GM21737 (cell line): ENCODE measurements around the gene CACNA1D.
A peak's percentile ranks its signal among the peaks of the same experiment; 100 is the strongest.

Source experiments
- ATAC-seq: cut with Tn5 transposase; IDR thresholded peaks from one replicate; pipeline ENCODE4 v1.9.1; 2021; ENCODE audit warnings: mild to moderate bottlenecking, moderate library complexity; ENCODE audit not compliant: unreplicated experiment

The CACNA1D gene

GRCh38 chr3:53708001-53708621 lies 213.7 kb downstream of the CACNA1D start:
- no peak for ATAC-seq

DNA sequence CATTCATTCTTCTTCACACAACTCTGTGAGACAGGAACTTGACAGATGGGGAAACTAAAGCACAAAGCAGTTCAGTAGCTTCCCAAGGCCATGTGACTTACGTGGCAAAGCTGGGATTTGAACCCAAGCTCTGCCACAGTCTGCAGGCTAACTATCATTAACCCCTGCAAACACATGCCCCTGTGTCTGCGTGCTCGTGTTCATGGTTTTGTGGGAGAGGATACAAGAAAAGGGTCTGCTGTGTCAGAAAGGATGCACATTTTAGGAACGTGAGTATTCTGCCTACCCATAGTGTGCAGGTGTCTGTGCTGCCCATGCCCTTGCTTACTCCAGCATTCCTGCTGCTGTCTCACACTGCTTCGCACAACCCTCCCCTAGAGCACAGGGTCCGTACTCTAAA lies 214.8 kb downstream of the CACNA1D start:
- no peak for ATAC-seq

DNA sequence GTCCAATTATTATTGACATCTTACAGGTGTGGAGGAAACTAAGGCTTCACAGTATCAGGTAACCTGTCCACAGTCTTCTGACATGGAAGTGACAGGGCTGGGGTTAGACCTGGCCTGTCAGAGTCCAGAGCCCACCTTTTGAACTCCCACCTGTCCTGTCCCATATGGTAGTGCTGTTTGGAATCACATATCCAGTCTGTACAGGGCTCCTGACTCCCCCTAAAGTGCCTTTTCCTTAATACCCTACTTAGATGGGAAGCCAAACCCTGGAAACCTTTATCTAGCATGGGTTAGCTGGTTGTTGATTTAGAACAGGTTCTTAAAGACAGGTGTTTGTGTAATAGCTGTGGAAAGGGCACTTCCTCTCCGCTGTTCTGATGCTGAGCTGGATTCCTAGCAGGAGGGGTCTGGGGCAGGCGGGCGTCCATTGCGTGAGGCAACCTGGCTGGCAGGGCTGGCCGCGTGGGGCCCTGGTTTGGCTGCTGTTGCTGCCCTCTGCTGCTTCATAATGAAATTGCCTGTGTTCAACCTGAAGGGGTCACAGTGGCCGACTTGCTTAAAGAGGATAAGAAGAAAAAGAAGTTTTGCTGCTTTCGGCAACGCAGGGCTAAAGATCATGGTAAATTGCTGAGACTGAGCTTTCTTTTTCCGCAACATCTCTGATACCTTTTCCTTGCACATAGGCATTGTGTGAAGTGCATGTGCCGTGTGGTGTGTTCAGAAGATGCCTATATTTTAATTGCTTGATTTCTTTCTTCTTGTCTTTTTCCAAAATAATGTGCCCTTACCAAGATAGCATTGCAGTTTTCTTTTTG lies 215.7 kb downstream of the CACNA1D start:
- peak; percentile 59 for ATAC-seq

- no peak for ATAC-seq
Observed at GRCh38 chr3:53711387-53711786, 217.0 kb downstream of the CACNA1D start.

DNA sequence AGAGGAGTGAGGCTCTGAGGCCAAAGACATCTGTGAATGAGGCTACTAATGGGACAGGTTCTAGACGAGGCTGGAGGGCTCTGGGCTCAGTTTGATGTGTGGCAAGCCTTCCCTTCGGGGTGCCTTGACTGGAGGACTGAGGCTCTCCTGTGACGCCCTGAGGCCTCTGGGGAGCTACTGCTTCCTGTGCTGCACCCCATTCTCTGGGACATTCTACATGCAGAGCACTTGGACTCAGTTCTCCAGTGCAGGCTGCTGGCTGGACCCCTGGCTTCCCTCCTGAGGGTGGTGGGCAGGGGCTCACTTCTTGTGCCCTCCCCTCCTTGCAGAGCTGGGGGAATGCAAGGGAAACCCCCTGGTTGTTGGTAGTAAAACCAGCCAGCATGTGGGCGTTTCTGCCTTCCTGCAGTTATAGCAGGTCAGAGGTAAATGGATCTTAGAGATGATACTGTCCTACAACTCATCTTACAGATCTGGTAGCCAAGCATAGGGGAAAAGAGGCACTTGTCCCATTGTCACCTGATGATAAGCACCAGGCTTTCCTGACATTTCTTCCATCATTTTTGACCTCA lies 218.5 kb downstream of the CACNA1D start:
- no peak for ATAC-seq

GRCh38 chr3:53713626-53714025 lies 219.2 kb downstream of the CACNA1D start:
- ATAC-seq = no peak

DNA sequence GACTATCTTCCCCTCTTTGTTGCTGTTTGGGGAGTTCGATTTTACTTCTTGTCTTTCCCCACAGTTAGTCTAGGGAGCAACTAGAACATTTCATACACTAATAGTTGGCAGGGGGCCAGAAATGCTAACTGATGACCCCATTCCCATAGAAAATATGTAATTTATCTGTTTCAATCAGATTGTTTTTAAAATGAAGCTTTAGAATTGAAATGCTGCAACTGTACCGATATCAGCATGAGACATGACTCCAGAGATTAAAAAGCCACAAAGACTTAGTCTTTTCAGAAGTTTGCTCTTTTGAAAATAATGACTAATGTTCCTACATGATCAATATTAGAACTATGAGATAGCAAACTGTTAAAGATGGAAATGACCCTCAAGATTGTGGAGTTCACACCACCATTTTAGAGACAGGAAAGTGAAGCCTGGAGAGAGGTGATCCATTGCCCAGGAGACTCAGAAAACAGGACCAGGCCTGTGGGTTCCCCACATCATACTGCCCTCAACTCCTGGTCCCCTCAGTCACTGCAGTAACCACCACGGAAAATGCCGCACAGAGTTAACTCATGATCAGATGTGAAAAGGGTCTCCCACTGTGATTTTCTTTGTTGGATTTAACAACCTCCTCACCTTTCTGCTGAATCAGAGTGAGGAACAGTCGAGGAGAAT lies 221.5 kb downstream of the CACNA1D start:
- no peak for ATAC-seq

- no peak for ATAC-seq
Observed at GRCh38 chr3:53716998-53717397, 222.6 kb downstream of the CACNA1D start.

- no peak for ATAC-seq
Observed at GRCh38 chr3:53718462-53718861, 224.1 kb downstream of the CACNA1D start.

DNA sequence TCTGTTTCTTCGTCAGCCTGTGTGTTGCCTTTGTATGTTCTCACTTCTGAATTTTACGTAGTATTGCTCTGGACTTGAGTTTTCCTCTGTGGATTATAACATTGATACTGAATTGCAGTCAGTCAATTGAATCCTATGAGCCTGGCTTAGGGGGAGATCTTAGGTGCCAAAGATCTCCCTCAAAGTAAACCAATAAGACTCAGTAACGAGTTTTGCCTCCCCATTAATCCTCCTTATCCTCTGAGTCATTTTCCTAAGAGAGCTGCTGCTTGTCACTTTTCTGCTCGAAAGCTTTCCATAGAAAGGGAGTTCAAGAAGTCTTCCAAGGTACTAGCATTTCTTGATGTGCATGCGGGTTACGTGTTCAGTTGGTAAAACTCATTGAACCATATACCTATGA lies 225.4 kb downstream of the CACNA1D start:
- ATAC-seq = no peak

DNA sequence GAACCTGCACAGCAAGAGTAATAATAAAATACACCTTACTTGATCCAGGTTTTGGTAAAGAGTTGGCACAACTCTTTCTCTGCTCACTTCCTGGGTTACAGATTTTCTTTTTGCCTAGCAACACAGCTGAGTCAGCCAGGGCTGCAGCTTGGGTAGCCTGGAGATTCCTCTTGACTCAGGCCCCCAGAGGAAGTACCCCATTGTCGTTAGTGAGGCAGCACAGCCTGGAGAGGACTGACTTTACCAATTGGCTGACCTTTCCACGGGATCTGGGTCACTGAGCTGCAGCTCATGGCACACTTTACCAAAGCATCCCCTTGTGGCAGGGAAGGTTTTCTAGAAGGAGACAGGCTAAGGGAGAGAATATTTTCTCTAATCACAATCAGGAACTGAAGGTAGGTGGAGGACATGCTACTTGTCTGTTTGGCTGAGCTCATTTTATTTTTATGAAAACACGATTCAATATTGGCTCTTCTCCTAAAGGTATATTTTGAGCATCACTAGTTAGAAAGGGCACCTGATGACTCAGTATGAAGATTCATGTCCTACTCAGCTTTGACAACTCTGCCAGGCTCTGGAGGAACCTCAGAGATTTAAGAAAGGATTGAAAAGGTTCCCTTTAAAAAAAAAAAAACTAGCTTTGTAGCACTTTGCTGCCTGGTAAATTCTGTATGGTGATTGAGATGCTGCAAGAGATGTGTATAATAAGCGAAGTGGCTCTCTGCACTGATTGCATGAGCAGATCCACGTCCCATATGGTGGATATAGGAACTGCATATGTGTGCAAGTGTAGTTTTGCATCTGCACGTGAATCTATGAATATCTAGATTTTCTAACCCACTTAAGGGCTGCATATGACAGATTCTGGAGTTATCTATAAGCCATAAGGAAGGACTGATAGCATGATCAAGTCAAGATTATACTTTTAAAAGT lies 227.0 kb downstream of the CACNA1D start:
- no peak for ATAC-seq

DNA sequence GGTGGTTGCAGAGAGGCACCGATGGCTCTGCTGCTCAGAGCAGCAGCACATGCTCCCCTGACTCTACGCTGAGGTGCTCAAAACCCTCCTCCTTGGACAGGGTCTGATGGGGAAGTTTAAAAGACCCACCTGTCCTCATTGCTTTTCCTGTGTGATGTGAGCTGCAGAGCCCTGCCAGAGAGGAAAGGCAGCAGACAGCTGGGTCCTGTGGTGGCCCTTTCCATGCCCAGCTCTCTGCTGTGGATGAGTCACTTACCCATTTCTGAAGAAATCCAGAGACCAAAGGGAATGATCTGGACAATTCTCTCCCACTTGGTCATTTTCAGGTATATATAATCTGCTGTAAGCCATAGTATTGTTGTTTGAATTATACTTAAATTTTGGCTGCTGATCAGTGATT lies 230.2 kb downstream of the CACNA1D start:
- ATAC-seq = no peak

- ATAC-seq = no peak
Observed at GRCh38 chr3:53725387-53725995, 231.1 kb downstream of the CACNA1D start.

DNA sequence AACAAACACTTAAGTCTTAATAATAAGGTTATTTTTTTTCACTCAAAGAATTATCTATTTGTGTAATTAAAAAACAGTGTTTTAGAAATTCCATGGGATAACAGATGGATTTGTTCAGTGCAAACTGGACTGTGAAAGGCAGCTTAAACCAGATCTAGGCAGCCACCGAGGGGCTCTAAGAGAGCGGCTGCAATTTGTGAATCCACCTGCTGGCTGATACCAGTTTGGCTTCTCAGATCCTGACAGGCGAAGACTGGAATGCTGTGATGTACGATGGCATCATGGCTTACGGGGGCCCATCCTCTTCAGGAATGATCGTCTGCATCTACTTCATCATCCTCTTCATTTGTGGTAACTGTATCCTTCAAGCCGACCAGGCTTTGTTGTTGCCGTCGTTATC lies 232.2 kb downstream of the CACNA1D start:
- no peak for ATAC-seq

DNA sequence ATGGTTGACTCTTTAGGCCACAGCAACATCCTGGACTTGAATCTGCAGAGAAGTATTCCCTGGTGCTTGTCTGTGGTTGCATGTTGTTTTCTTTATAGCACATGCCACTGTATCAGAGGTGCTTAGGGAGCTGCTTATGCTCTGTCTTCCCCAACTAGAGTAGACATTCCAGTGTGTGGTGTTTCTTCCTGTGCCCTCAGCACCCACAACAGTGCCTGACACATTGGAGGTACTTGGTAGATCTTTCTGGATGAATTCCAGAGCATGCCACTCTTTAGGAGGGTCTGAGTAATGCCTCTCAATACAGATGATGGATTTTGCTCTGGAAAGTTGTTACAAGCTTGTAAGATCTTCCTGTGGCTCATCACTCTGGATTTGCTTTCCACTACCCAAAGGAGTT lies 234.2 kb downstream of the CACNA1D start:
- no peak for ATAC-seq

- no peak for ATAC-seq
Observed at GRCh38 chr3:53729159-53729558, 234.7 kb downstream of the CACNA1D start.

GRCh38 chr3:53729618-53730017 lies 235.2 kb downstream of the CACNA1D start:
- ATAC-seq = no peak

GRCh38 chr3:53730576-53730975 lies 236.2 kb downstream of the CACNA1D start:
- no peak for ATAC-seq

DNA sequence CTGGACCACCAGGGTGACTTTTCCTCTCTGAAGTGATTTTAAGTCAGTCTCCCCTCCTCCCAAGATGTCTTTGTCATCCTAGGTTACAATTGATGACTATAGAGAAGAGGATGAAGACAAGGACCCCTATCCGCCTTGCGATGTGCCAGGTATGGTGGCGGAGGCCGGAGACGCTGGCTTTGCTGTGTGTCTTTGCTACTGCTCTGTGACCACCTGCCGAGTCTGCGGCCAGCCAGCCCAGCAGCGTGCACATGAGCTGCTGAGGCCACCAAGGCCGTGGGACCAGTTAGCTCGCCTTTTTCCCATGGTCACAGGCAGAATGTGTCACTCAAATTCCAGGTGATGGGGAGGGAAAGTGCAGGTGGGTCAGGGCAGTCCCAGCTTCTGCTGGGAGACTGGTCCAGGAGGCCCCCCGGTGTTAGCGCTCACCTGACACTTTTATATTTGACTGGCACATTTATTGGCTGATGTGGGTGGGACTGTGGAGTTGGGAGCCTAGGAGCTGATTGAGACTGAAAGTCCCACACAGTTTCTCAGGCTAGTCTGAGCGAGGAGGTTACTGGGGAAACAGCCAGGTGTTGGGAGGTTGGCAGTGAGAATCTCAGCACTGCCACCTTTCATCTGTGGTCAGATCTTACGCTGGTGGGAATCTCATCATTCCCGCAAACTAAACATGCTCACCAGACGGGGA lies 237.7 kb downstream of the CACNA1D start:
- ATAC-seq = no peak

DNA sequence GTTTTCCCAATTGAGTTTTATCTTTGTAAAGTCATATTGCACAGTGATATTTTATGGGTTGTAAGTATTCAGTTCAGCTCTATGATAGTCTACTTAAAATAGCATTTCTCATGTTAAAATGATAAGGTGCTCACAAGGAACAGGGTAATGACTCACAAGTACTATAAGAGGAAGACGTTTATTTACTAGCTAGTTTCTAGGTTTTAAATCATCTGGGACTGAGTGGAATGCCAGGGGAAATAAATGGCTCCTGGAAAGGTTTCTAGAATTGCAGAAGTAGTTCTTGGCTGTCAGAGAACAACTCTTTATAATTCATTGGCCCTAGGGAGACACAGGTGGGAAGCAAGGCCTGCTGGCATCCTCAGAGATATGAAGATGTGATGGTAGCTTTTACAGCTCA lies 239.0 kb downstream of the CACNA1D start:
- no peak for ATAC-seq
